HG03571 (cell line): ENCODE data around the gene TMEM143.
A peak's percentile ranks its signal among the peaks of the same experiment; 100 is the strongest.
"Not testable (repeated sequence)": the region's sequence is repeated elsewhere in the genome, so short reads cannot be mapped to it uniquely, and the experiment has no call there.

Experiments used
- ATAC-seq: cut with Tn5 transposase; IDR thresholded peaks from one replicate; pipeline ENCODE4 v1.9.1; 2021; ENCODE audit not compliant: unreplicated experiment

Gene TMEM143

GRCh38 chr19:48391100-48392005, 27.6 kb upstream of the TMEM143 start, which contains the start of gene KDELR1:
Gene KDELR1, minus strand, starts transcription at chr19:48391551. Its CDS starts 193 bp downstream, at chr19:48391358.
- peak; percentile 67 for ATAC-seq

GRCh38 chr19:48390188-48391099, 26.7 kb upstream of the TMEM143 start:
- ATAC-seq: no peak

GRCh38 chr19:48386981-48387380, 23.2 kb upstream of the TMEM143 start:
- no peak for ATAC-seq

- ATAC-seq: no peak
These were observed 21.8 kb upstream of the TMEM143 start for GRCh38 chr19:48385461-48386087.

GRCh38 chr19:48382286-48382685, 18.5 kb upstream of the TMEM143 start:
- no peak for ATAC-seq

GRCh38 chr19:48381178-48381950, 17.6 kb upstream of the TMEM143 start:
- no peak for ATAC-seq

- no peak for ATAC-seq
These were observed 15.3 kb upstream of the TMEM143 start for GRCh38 chr19:48379058-48379457.

GRCh38 chr19:48378194-48378570, 14.4 kb upstream of the TMEM143 start:
- ATAC-seq: no peak

GRCh38 chr19:48373567-48373966, 9.8 kb upstream of the TMEM143 start:
- no peak for ATAC-seq

GRCh38 chr19:48372904-48373303, 9.2 kb upstream of the TMEM143 start:
- ATAC-seq: no peak

- not testable (repeated sequence) for ATAC-seq
These were observed 8.0 kb upstream of the TMEM143 start for GRCh38 chr19:48371771-48372170.

GRCh38 chr19:48371367-48371766, 7.6 kb upstream of the TMEM143 start:
- no peak for ATAC-seq

- no peak for ATAC-seq
These were observed 7.2 kb upstream of the TMEM143 start for GRCh38 chr19:48370955-48371354.

- ATAC-seq: no peak
These were observed 5.2 kb upstream of the TMEM143 start for GRCh38 chr19:48368936-48369335.

- no peak for ATAC-seq
These were observed 4.1 kb upstream of the TMEM143 start for GRCh38 chr19:48367855-48368254.

GRCh38 chr19:48365602-48366001, 1.9 kb upstream of the TMEM143 start:
- no peak for ATAC-seq

- ATAC-seq: no peak
These were observed 1.0 kb upstream of the TMEM143 start for GRCh38 chr19:48364598-48365348.

GRCh38 chr19:48363500-48363809, 285 bp downstream of the TMEM143 start:
- peak; percentile 6 for ATAC-seq

- peak; percentile 51 for ATAC-seq
These were observed 832 bp downstream of the TMEM143 start for GRCh38 chr19:48362716-48363499.
